Stomach (tissue), 9 donors: ENCODE data around the gene ST8SIA4. TPM values are rescaled to one million over a fixed set of nuclear protein-coding genes. Genes with fewer than 3 reads are reported as not detected.

ENCODE experiments used
- DNase-seq, 2 donors: peaks; one replicate each; pipeline versions ENCODE4 v3.0.0 to v3.0.0-alpha.2; 2013 to 2019
- H3K27ac ChIP-seq, 5 donors: fragments of 200-600 bp in 4 of 5; sonication (generic) in 4 of 5; one replicate each; pipeline ENCODE4 v1.5.1; 2013 to 2019; ENCODE audit warnings: mild to moderate bottlenecking in 1 of 5, moderate library complexity in 1 of 5
- H3K27me3 ChIP-seq, 3 donors: fragments of 200-600 bp; sonication (generic); one replicate each; pipeline ENCODE4 v1.5.1; 2017 to 2019; ENCODE audit warnings: mixed run types in 1 of 3
- H3K36me3 ChIP-seq, 4 donors: fragments of 200-600 bp; sonication (generic); 1 replicate in 3 of 4; 2 replicates in 1 of 4; pipeline ENCODE4 v1.5.1; 2016 to 2019
- H3K4me1 ChIP-seq, 4 donors: fragments of 200-600 bp; sonication (generic); one replicate each; pipeline ENCODE4 v1.5.1; 2016 to 2019
- H3K4me3 ChIP-seq, 4 donors: fragments of 200-600 bp; sonication (generic) in 3 of 4; one replicate each; pipeline ENCODE4 v1.5.1; 2016 to 2019; ENCODE audit warnings: mild to moderate bottlenecking in 1 of 4
- H3K9me3 ChIP-seq, 4 donors: fragments of 200-600 bp; sonication (generic); one replicate each; pipeline ENCODE4 v1.5.1; 2016 to 2019
- CTCF ChIP-seq, 7 experiments: fragments of 450-650 bp in 4 of 7; fragments of 200-600 bp in 3 of 7; sonication (generic) in 3 of 7; IDR thresholded peaks; one replicate each; pipeline ENCODE4 v1.5.1; 2016 to 2019; ENCODE audit warnings: antibody characterized with exemption in 7 of 7, control low read depth in 2 of 7, mild to moderate bottlenecking in 1 of 7
- EP300 ChIP-seq: sonication (generic); formaldehyde crosslinking; IDR thresholded peaks from one replicate; pipeline ENCODE4 v1.6.1; 2017; ENCODE audit warnings: antibody characterized with exemption
- POLR2A ChIP-seq, 4 donors: fragments of 450-650 bp; IDR thresholded peaks; one replicate each; pipeline ENCODE4 v1.6.1; 2016; ENCODE audit warnings: antibody characterized with exemption in 4 of 4, control low read depth in 2 of 4, mild to moderate bottlenecking in 1 of 4, moderate library complexity in 1 of 4
- POLR2AphosphoS5 ChIP-seq, 3 donors: sonication (generic); formaldehyde crosslinking; IDR thresholded peaks; one replicate each; pipeline ENCODE4 v1.6.1; 2016; ENCODE audit warnings: antibody characterized with exemption in 3 of 3
- WGBS, 5 donors: extraction: QIAGEN DNeasy Blood & Tissue Kit in 3 of 5; methylation state at CpG; one replicate each; pipeline versions ENCODE4 v1.1.5 to v1.1.7; 2013 to 2018; 5-methylcytosine and 5-hydroxymethylcytosine counted together
- intact Hi-C: fragments of 100-400 bp; cut with DNase I; formaldehyde crosslinking; loops from one replicate; pipeline ENCODE4 v1.15.1; 2023; ENCODE audit warnings: low total_unique reads
- polyA plus RNA-seq, 3 donors: library from polyadenylated mRNA; stranded (reverse); fragments of 200-250 nt; gene quantifications; one replicate each; pipeline ENCODE4 v1.2.3, GENCODE V29; 2013
- total RNA-seq, 5 donors: library from RNA; depleted of rRNA; stranded (reverse); fragments of >200 nt; gene quantifications; one replicate each; pipeline versions ENCODE4 v1.1.0 to v1.2.3, GENCODE V29; 2014 to 2016
- donor health status: healthy with polysubstance abuse.
- donor health status: Bipolar disorder and iron deficiency.
- donor health status: healthy.

Gene ST8SIA4
- total and polyA plus RNA-seq, 8 donors = 0.29 to 7.7 (median 1.9) TPM

DNA sequence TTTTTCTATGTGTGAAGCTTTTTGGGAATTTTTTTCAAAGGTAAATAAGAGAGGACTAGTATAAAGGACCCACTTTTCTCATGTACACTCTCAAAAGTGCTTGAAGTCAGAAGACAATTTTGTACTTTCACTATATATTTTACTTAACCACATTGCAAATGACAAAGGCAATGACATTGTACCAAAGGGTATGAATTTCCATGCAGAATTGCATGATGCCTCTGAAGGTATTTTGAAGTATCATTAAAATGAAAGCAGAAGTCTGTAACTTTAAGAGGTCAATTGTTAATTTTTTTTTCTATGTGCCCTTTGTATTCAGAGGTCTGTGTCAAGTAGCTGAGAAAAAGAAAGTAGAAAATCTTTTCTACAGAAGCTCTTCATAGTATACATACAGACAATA, 84.7 kb downstream of the ST8SIA4 start:
- Histone ChIP-seq H3K9me3 (no peaks in the 10 kb centered on the region), H3K27ac (no peak overlapping the region), H3K4me1 (no peaks in the 10 kb centered on the region), H3K27me3 (no peaks in the 10 kb centered on the region), H3K4me3 (no peak overlapping the region), H3K36me3 (no peaks in the 10 kb centered on the region)
- DNase-seq = no peak
- intact Hi-C loops = no loop called here
- no peak for TF ChIP-seq CTCF (IDR thresholded peaks at IDR 0.05)

DNA sequence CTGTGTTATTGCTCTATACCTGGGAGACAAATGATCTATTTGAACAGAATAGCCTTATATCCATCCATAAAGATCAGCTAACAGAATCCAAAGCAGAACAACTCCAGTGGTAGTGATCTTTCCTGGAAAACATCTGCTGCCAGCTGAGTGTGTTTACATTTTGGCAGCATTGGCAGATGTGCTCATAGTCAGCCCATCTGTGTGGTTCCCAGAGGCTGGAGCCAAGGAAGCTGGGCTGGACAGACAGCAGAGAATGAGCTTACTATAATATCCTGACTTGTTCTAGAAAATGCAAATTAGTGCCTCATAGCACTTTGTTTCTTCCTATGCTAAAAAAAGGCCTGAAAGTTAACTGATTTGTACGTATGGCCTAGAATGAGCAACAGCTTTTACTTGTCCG, 99.7 kb downstream of the ST8SIA4 start:
- Histone ChIP-seq H3K36me3 (no peaks in the 10 kb centered on the region), H3K27me3 (no peaks in the 10 kb centered on the region), H3K4me1 (no peaks in the 10 kb centered on the region), H3K4me3 (no peak overlapping the region), H3K27ac (no peak overlapping the region), H3K9me3 (peaks cover 0 to 6% (median 2%) of the 10 kb centered on the region in 4 donors)
- no peak for TF ChIP-seq POLR2AphosphoS5 (IDR thresholded peaks at IDR 0.05)
- TF ChIP-seq EP300 = no peak
- TF ChIP-seq CTCF (IDR thresholded peaks at IDR 0.05) = no peak
- TF ChIP-seq POLR2A (IDR thresholded peaks at IDR 0.05) = no peak
- intact Hi-C loops = no loop called here
- WGBS, 5 donors = 71 to 81% (median 73%) methylated on average over 2 of the region's 2 CpGs
- peak in 1 of 2 donors; percentile 44 for DNase-seq

GRCh38 chr5:100802208-100802607, 100.9 kb downstream of the ST8SIA4 start:
- Histone ChIP-seq H3K36me3 (no peaks in the 10 kb centered on the region), H3K27ac (no peak overlapping the region), H3K9me3 (peaks cover 0 to 6% (median 2%) of the 10 kb centered on the region in 4 donors), H3K27me3 (no peaks in the 10 kb centered on the region), H3K4me1 (no peaks in the 10 kb centered on the region), H3K4me3 (no peak overlapping the region)
- TF ChIP-seq POLR2AphosphoS5 (IDR thresholded peaks at IDR 0.05) (no peak), EP300 (no peak)
- intact Hi-C loops = no loop called here
- 71 to 92% (median 75%) methylated on average over 2 of the region's 2 CpGs for WGBS, 5 donors
- no peak for DNase-seq

DNA sequence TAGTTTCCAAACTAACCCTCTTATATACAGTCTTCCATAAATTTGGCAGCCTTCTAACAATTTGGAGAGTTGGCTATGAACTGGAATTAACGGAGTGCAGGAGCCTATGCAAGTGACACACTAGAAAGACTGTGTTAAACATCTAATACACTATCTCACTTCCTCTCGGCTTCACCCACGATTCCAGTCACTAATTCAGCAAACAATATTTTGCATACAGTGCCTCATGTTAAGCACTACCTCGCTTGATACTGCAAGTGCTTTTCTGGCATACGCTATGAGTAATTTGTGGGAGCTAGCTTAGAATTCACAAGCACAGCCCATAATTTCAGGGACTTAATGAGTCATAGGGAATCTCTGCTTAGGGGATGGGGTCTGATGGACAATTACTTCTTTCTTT, 102.5 kb downstream of the ST8SIA4 start:
- intact Hi-C loops = no loop called here
- no peaks in the 10 kb centered on the region for H3K27me3 ChIP-seq
- TF ChIP-seq EP300 (no peak), POLR2A (IDR thresholded peaks at IDR 0.05) (no peak), POLR2AphosphoS5 (IDR thresholded peaks at IDR 0.05) (no peak), CTCF (IDR thresholded peaks at IDR 0.05) (no peak)

DNA sequence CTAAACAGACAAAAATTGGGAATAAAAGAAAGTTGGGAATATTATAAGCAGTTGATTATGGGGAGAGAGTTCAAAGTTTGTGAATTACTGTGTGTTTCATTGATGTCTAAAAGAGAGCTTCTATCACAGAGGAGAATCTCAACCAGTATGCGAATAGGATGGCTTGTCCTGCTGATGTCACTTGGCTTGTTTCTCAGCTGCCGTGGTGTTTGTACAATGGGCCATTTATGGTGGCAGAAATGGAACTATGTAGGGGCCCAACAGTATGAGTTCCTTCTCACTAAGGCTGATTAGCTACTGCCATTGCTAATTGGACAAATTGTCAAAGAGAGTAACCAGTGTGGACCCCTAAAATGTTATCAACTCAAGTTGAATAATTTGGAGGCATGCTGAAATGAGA, 103.9 kb downstream of the ST8SIA4 start:
- WGBS, 5 donors = 72 to 100% (median 95%) methylated on average over 2 of the region's 2 CpGs
- TF ChIP-seq POLR2A (IDR thresholded peaks at IDR 0.05) (no peak), POLR2AphosphoS5 (IDR thresholded peaks at IDR 0.05) (no peak), CTCF (IDR thresholded peaks at IDR 0.05) (no peak), EP300 (no peak)

More for the DNA sequence above, 102.5 kb downstream of the ST8SIA4 start:
- no peak for DNase-seq
- no peaks in the 10 kb centered on the region for H3K36me3 ChIP-seq
- peaks cover 0 to 6% (median 2%) of the 10 kb centered on the region in 4 donors for H3K9me3 ChIP-seq
- no peaks in the 10 kb centered on the region for H3K4me1 ChIP-seq
- no peak overlapping the region for H3K27ac ChIP-seq
- H3K4me3 ChIP-seq = no peak overlapping the region
- WGBS, 5 donors = 73 to 84% (median 80%) methylated on average over 5 of the region's 5 CpGs

More for the DNA sequence above, 103.9 kb downstream of the ST8SIA4 start:
- Histone ChIP-seq H3K4me1 (no peaks in the 10 kb centered on the region), H3K4me3 (no peak overlapping the region), H3K9me3 (peaks cover 0 to 14% (median 10%) of the 10 kb centered on the region in 4 donors), H3K27me3 (no peaks in the 10 kb centered on the region), H3K27ac (no peak overlapping the region), H3K36me3 (no peaks in the 10 kb centered on the region)
- no peak for DNase-seq
- intact Hi-C loops = no loop called here
